Ovary (tissue), 9 donors: Measurements from ENCODE around the gene TENM4. TPM values are rescaled to one million over a fixed set of nuclear protein-coding genes. Genes with fewer than 3 reads are reported as not detected.

Source experiments
- DNase-seq, 5 donors: peaks; one replicate each; pipeline ENCODE4 v3.0.0-alpha.2; 2019 to 2020
- H3K27ac ChIP-seq, 2 donors: fragments of 200-600 bp; one replicate each; pipeline versions ENCODE4 v1.5.1 to v1.8.0; 2019 to 2022
- H3K27me3 ChIP-seq: fragments of 200-600 bp; one replicate; pipeline ENCODE4 v1.8.0; 2022
- H3K36me3 ChIP-seq: fragments of 200-600 bp; sonication (generic); one replicate; pipeline ENCODE4 v1.5.1; 2019
- H3K4me1 ChIP-seq: one replicate; pipeline ENCODE4 v1.8.1; 2013; ENCODE audit warnings: mild to moderate bottlenecking, moderate library complexity; ENCODE audit not compliant: insufficient read depth
- H3K4me3 ChIP-seq: fragments of 200-600 bp; sonication (generic); one replicate; pipeline ENCODE4 v1.5.1; 2017
- H3K9me3 ChIP-seq, 2 donors: fragments of 200-600 bp in 1 of 2; sonication (generic) in 1 of 2; one replicate each; pipeline versions ENCODE4 v1.5.1 to v1.8.1; 2013 to 2019; ENCODE audit warnings: mild to moderate bottlenecking in 1 of 2, moderate library complexity in 1 of 2
- CTCF ChIP-seq, 3 donors: fragments of 450-650 bp in 2 of 3; fragments of 200-600 bp in 1 of 3; IDR thresholded peaks; one replicate each; pipeline versions ENCODE4 v1.5.1 to v1.8.0; 2016 to 2022; ENCODE audit warnings: antibody characterized with exemption in 3 of 3, mild to moderate bottlenecking in 1 of 3
- EP300 ChIP-seq: sonication (generic); formaldehyde crosslinking; IDR thresholded peaks from one replicate; pipeline ENCODE4 v1.6.1; 2017; ENCODE audit warnings: antibody characterized with exemption
- POLR2A ChIP-seq: fragments of 450-650 bp; IDR thresholded peaks from one replicate; pipeline ENCODE4 v1.6.1; 2017; ENCODE audit warnings: antibody characterized with exemption, mild to moderate bottlenecking, moderate library complexity
- WGBS, 3 donors: extraction: QIAGEN DNeasy Blood & Tissue Kit in 1 of 3; methylation state at CpG; one replicate each; pipeline versions ENCODE4 v1.1.5 to v1.1.7; 2013 to 2017; 5-methylcytosine and 5-hydroxymethylcytosine counted together
- intact Hi-C, 4 donors: fragments of 100-400 bp; cut with DNase I; formaldehyde crosslinking; loops; one replicate each; pipeline versions ENCODE4 v1.11.0 to v1.15.1; 2022 to 2023
- polyA plus RNA-seq, 2 donors: library from polyadenylated mRNA; stranded (reverse); fragments of 200-250 nt in 1 of 2; fragments of 350-450 nt in 1 of 2; fragmentation: Illumina TruSeq in 1 of 2; extraction: RNeasy Lipid Tissue Mini Kit (QIAGEN cat#74804) in 1 of 2; gene quantifications; one replicate each; pipeline ENCODE4 v1.2.3, GENCODE V29; 2013 to 2014
- total RNA-seq, 7 donors: library from RNA; depleted of rRNA in 2 of 7; stranded (reverse); fragments of >200 nt in 2 of 7; fragmentation: NEBNext Ultra II Directional in 3 of 7; extraction: Animal tissue kit (Norgen Biotek cat#: 25700) in 3 of 7; gene quantifications; one replicate each; pipeline versions ENCODE4 v1.1.0 to v1.2.4, GENCODE V29; 2016 to 2023
- donor health status: DM: no; HTN: no; CAD: no; lungs with moderate emphysema.
- donor health status: DM: no; HTN: no; CAD: no.
- donor health status: Bipolar disorder and iron deficiency.
- donor health status: DM: yes; HTN: yes; CAD: no.
- donor health status: DM: no; HTN: no; CAD: no.
- donor health status: DM: yes; HTN: yes; CAD: no.

TENM4 gene
- total and polyA plus RNA-seq, 9 donors, result 11.0 to 206 (median 107) TPM

GRCh38 chr11:78909386-78909785, 531.4 kb downstream of the TENM4 start:
- H3K4me3 ChIP-seq, result no peak overlapping the region
- H3K27ac ChIP-seq, result no peak overlapping the region
- WGBS, 3 donors, result 95 to 98% (median 97%) methylated on average over 4 of the region's 4 CpGs
- no peaks in the 10 kb centered on the region for H3K27me3 ChIP-seq
- no peak for DNase-seq
- no peaks in the 10 kb centered on the region for H3K4me1 ChIP-seq
- no peaks in the 10 kb centered on the region for H3K36me3 ChIP-seq
- TF ChIP-seq POLR2A (no peak), EP300 (no peak), CTCF (IDR thresholded peaks at IDR 0.05) (no peak)
- intact Hi-C loops, result no loop called here
- no peaks in the 10 kb centered on the region for H3K9me3 ChIP-seq

GRCh38 chr11:78907636-78908035, 533.2 kb downstream of the TENM4 start:
- 92 to 98% (median 94%) methylated on average over 4 of the region's 4 CpGs for WGBS, 3 donors
- Histone ChIP-seq H3K4me3 (no peak overlapping the region), H3K27ac (no peak overlapping the region), H3K36me3 (no peaks in the 10 kb centered on the region), H3K4me1 (no peaks in the 10 kb centered on the region), H3K27me3 (no peaks in the 10 kb centered on the region), H3K9me3 (no peaks in the 10 kb centered on the region)
- no peak for DNase-seq
- no peak for TF ChIP-seq EP300
- no peak for TF ChIP-seq CTCF (IDR thresholded peaks at IDR 0.05)
- TF ChIP-seq POLR2A, result no peak
- intact Hi-C loops, result no loop called here

- TF ChIP-seq POLR2A (no peak), EP300 (no peak), CTCF (IDR thresholded peaks at IDR 0.05) (no peak)
- DNase-seq, result no peak
Observed at GRCh38 chr11:78906566-78906965, 534.3 kb downstream of the TENM4 start.

GRCh38 chr11:78905756-78906155, 535.1 kb downstream of the TENM4 start:
- TF ChIP-seq CTCF (IDR thresholded peaks at IDR 0.05) (no peak), POLR2A (no peak), EP300 (no peak)
- no peaks in the 10 kb centered on the region for H3K9me3 ChIP-seq
- WGBS, 3 donors, result 53 to 54% (median 53%) methylated on average over 3 of the region's 3 CpGs
- no peak for DNase-seq
- H3K36me3 ChIP-seq, result no peaks in the 10 kb centered on the region
- no peak overlapping the region for H3K4me3 ChIP-seq
- H3K27ac ChIP-seq, result no peak overlapping the region
- intact Hi-C loops, result no loop called here
- H3K27me3 ChIP-seq, result no peaks in the 10 kb centered on the region
- H3K4me1 ChIP-seq, result no peaks in the 10 kb centered on the region

More at GRCh38 chr11:78906566-78906965, 534.3 kb downstream of the TENM4 start:
- Histone ChIP-seq H3K4me1 (no peaks in the 10 kb centered on the region), H3K9me3 (no peaks in the 10 kb centered on the region), H3K4me3 (no peak overlapping the region), H3K36me3 (no peaks in the 10 kb centered on the region), H3K27me3 (no peaks in the 10 kb centered on the region), H3K27ac (no peak overlapping the region)
- intact Hi-C loops, result no loop called here
- WGBS, 3 donors, result 83 to 86% (median 86%) methylated on average over 1 of the region's 1 CpG
